ENCODE results near the gene LHFPL3.
"Not testable (repeated sequence)": the region's sequence is repeated elsewhere in the genome, so short reads cannot be mapped to it uniquely, and the experiment has no call there.

The LHFPL3 gene

GRCh38 chr7:104933521-104933988 is 605.2 kb downstream of the LHFPL3 start:
- H3K4me2 ChIP-seq (ENCODE audit: low read length): peak overlapping the region; percentile 52
- peak overlapping the region; percentile 46 for H3K27ac ChIP-seq (ENCODE audit: low read depth, low read length)
- no peaks in the 10 kb centered on the region for H3K9me3 ChIP-seq (ENCODE audit: control insufficient read depth, insufficient read depth, low read length)
- peaks cover 60% of the 10 kb centered on the region for H3K4me1 ChIP-seq (ENCODE audit: control insufficient read depth, low read length)
- H3K9me2 ChIP-seq (replicated peaks; ENCODE audit: control insufficient read depth, low read length): no peaks in the 10 kb centered on the region
- no peaks in the 10 kb centered on the region for H4K20me1 ChIP-seq (ENCODE audit: control insufficient read depth, insufficient read depth, low read depth, low read length)
- no peaks in the 10 kb centered on the region for H3K79me2 ChIP-seq (ENCODE audit: control insufficient read depth, low read length)
- H3F3A ChIP-seq (ENCODE audit: control insufficient read depth, insufficient read depth): peaks cover 10% of the 10 kb centered on the region
- H3K4me3 ChIP-seq (ENCODE audit: low read length): peak overlapping the region; percentile 28
- no peaks in the 10 kb centered on the region for H3K36me3 ChIP-seq (ENCODE audit: control insufficient read depth, low read length)
- TF ChIP-seq CTCF (IDR thresholded peaks at IDR 0.05; ENCODE audit: low read depth, low read length, poor library complexity, severe bottlenecking): no peak
- TF ChIP-seq EZH2phosphoT487 (IDR thresholded peaks at IDR 0.05; ENCODE audit: borderline replicate concordance, low read length): no peak
- H3K27me3 ChIP-seq (ENCODE audit: control insufficient read depth, low read length): no peaks in the 10 kb centered on the region

GRCh38 chr7:104934665-104935064 is 606.3 kb downstream of the LHFPL3 start:
- H3K4me1 ChIP-seq (ENCODE audit: control insufficient read depth, low read length): peaks cover 68% of the 10 kb centered on the region
- H3K9me3 ChIP-seq (ENCODE audit: control insufficient read depth, insufficient read depth, low read length): no peaks in the 10 kb centered on the region
- H3F3A ChIP-seq (ENCODE audit: control insufficient read depth, insufficient read depth): peaks cover 16% of the 10 kb centered on the region
- no peaks in the 10 kb centered on the region for H3K36me3 ChIP-seq (ENCODE audit: control insufficient read depth, low read length)
- no peak overlapping the region for H3K27ac ChIP-seq (ENCODE audit: low read depth, low read length)
- H3K9me2 ChIP-seq (replicated peaks; ENCODE audit: control insufficient read depth, low read length): no peaks in the 10 kb centered on the region
- no peak overlapping the region for H3K4me3 ChIP-seq (ENCODE audit: low read length)
- H3K79me2 ChIP-seq (ENCODE audit: control insufficient read depth, low read length): no peaks in the 10 kb centered on the region
- H4K20me1 ChIP-seq (ENCODE audit: control insufficient read depth, insufficient read depth, low read depth, low read length): no peaks in the 10 kb centered on the region
- TF ChIP-seq EZH2phosphoT487 (IDR thresholded peaks at IDR 0.05; ENCODE audit: borderline replicate concordance, low read length) (no peak), CTCF (IDR thresholded peaks at IDR 0.05; ENCODE audit: low read depth, low read length, poor library complexity, severe bottlenecking) (no peak)
- H3K27me3 ChIP-seq (ENCODE audit: control insufficient read depth, low read length): no peaks in the 10 kb centered on the region
- H3K4me2 ChIP-seq (ENCODE audit: low read length): no peak overlapping the region

GRCh38 chr7:104935276-104935675 is 606.9 kb downstream of the LHFPL3 start:
- Histone ChIP-seq H4K20me1 (ENCODE audit: control insufficient read depth, insufficient read depth, low read depth, low read length) (no peaks in the 10 kb centered on the region), H3K36me3 (ENCODE audit: control insufficient read depth, low read length) (no peaks in the 10 kb centered on the region), H3K4me1 (ENCODE audit: control insufficient read depth, low read length) (peaks cover 65% of the 10 kb centered on the region), H3K9me2 (replicated peaks; ENCODE audit: control insufficient read depth, low read length) (no peaks in the 10 kb centered on the region), H3K79me2 (ENCODE audit: control insufficient read depth, low read length) (no peaks in the 10 kb centered on the region), H3K4me3 (ENCODE audit: low read length) (no peak overlapping the region), H3K27ac (ENCODE audit: low read depth, low read length) (peak overlapping the region; percentile 53; the same call in 1 of the 2 replicates), H3K4me2 (ENCODE audit: low read length) (no peak overlapping the region), H3K9me3 (ENCODE audit: control insufficient read depth, insufficient read depth, low read length) (peaks cover 2% of the 10 kb centered on the region), H3F3A (ENCODE audit: control insufficient read depth, insufficient read depth) (peaks cover 16% of the 10 kb centered on the region), H3K27me3 (ENCODE audit: control insufficient read depth, low read length) (no peaks in the 10 kb centered on the region)
- TF ChIP-seq EZH2phosphoT487 (IDR thresholded peaks at IDR 0.05; ENCODE audit: borderline replicate concordance, low read length): no peak

- Histone ChIP-seq H4K20me1 (ENCODE audit: control insufficient read depth, insufficient read depth, low read depth, low read length) (no peaks in the 10 kb centered on the region), H3F3A (ENCODE audit: control insufficient read depth, insufficient read depth) (peaks cover 16% of the 10 kb centered on the region), H3K9me2 (replicated peaks; ENCODE audit: control insufficient read depth, low read length) (no peaks in the 10 kb centered on the region), H3K4me1 (ENCODE audit: control insufficient read depth, low read length) (peaks cover 67% of the 10 kb centered on the region), H3K27ac (ENCODE audit: low read depth, low read length) (peak overlapping the region; percentile 53), H3K36me3 (ENCODE audit: control insufficient read depth, low read length) (peaks cover 4% of the 10 kb centered on the region; the same call in 1 of the 2 replicates), H3K79me2 (ENCODE audit: control insufficient read depth, low read length) (peaks cover 7% of the 10 kb centered on the region), H3K4me3 (ENCODE audit: low read length) (peak overlapping the region; percentile 6), H3K27me3 (ENCODE audit: control insufficient read depth, low read length) (no peaks in the 10 kb centered on the region), H3K9me3 (ENCODE audit: control insufficient read depth, insufficient read depth, low read length) (peaks cover 4% of the 10 kb centered on the region), H3K4me2 (ENCODE audit: low read length) (peak overlapping the region; percentile 46)
- no peak for TF ChIP-seq EZH2phosphoT487 (IDR thresholded peaks at IDR 0.05; ENCODE audit: borderline replicate concordance, low read length)
- TF ChIP-seq CTCF (IDR thresholded peaks at IDR 0.05; ENCODE audit: low read depth, low read length, poor library complexity, severe bottlenecking): no peak
Measured at GRCh38 chr7:104936546-104936945, 608.1 kb downstream of the LHFPL3 start.

- Histone ChIP-seq H3K4me1 (ENCODE audit: control insufficient read depth, low read length) (peaks cover 69% of the 10 kb centered on the region), H3K79me2 (ENCODE audit: control insufficient read depth, low read length) (peaks cover 15% of the 10 kb centered on the region), H3F3A (ENCODE audit: control insufficient read depth, insufficient read depth) (peaks cover 20% of the 10 kb centered on the region)
- H3K36me3 ChIP-seq (ENCODE audit: control insufficient read depth, low read length); H3K4me2 ChIP-seq (ENCODE audit: low read length); H3K27me3 ChIP-seq (ENCODE audit: control insufficient read depth, low read length); H3K4me3 ChIP-seq (ENCODE audit: low read length); H3K9me3 ChIP-seq (ENCODE audit: control insufficient read depth, insufficient read depth, low read length); H4K20me1 ChIP-seq (ENCODE audit: control insufficient read depth, insufficient read depth, low read depth, low read length); H3K9me2 ChIP-seq (replicated peaks; ENCODE audit: control insufficient read depth, low read length); H3K27ac ChIP-seq (ENCODE audit: low read depth, low read length): not testable (repeated sequence)
Measured at GRCh38 chr7:104937489-104937888, 609.1 kb downstream of the LHFPL3 start.
